SK-N-SH treated with all-trans-retinoic acid at 6 μM for 48 hours (cell line): Measurements from ENCODE around the gene ARRDC5.

Experiments
- ATAC-seq: fragments of 200-7000 bp; cut with Tn5 transposase; 3 replicates; pipeline ENCODE4 v1.9.1; 2020; ENCODE audit warnings: mild to moderate bottlenecking, moderate library complexity
- ARNTL ChIP-seq: fragments of 450-650 bp; formaldehyde crosslinking; IDR thresholded peaks from 2 replicates; pipeline ENCODE4 v1.5.0; 2020; ENCODE audit warnings: low read depth, mild to moderate bottlenecking, moderate library complexity, borderline replicate concordance
- BACH2 ChIP-seq: fragments of 250-450 bp; sonication (Bioruptor Pico); IDR thresholded peaks from 2 replicates; pipeline ENCODE4 v1.9.0; 2021; ENCODE audit warnings: mild to moderate bottlenecking, borderline replicate concordance
- CSDC2 ChIP-seq: fragments of 250-450 bp; sonication (Bioruptor Pico); IDR thresholded peaks from 2 replicates; pipeline ENCODE4 v1.5.0; 2020; ENCODE audit warnings: mild to moderate bottlenecking, moderate library complexity
- ESRRG ChIP-seq: fragments of 250-450 bp; sonication (Bioruptor Pico); IDR thresholded peaks from 2 replicates; pipeline ENCODE4 v1.6.1; 2021; ENCODE audit warnings: mild to moderate bottlenecking
- GLIS3 ChIP-seq: fragments of 250-450 bp; sonication (Bioruptor Pico); IDR thresholded peaks from 2 replicates; pipeline ENCODE4 v1.5.0; 2020; ENCODE audit warnings: mild to moderate bottlenecking, moderate library complexity
- ISL1 ChIP-seq: fragments of 250-450 bp; sonication (Bioruptor Pico); IDR thresholded peaks from 2 replicates; pipeline ENCODE4 v2.1.2; 2022; ENCODE audit warnings: mild to moderate bottlenecking, moderate library complexity
- OSR1 ChIP-seq: fragments of 250-450 bp; sonication (Bioruptor Pico); IDR thresholded peaks from 2 replicates; pipeline ENCODE4 v1.8.0; 2022; ENCODE audit warnings: moderate library complexity, mild to moderate bottlenecking, inconsistent platforms
- PATZ1 ChIP-seq: fragments of 250-450 bp; sonication (Bioruptor Pico); IDR thresholded peaks from 2 replicates; pipeline ENCODE4 v1.8.0; 2020; ENCODE audit warnings: mild to moderate bottlenecking, moderate library complexity, borderline replicate concordance
- POU6F1 ChIP-seq: fragments of 250-450 bp; sonication (Bioruptor Pico); IDR thresholded peaks from 2 replicates; pipeline ENCODE4 v1.8.0; 2021; ENCODE audit warnings: low read depth, mild to moderate bottlenecking, moderate library complexity, borderline replicate concordance
- PPARA ChIP-seq: fragments of 250-450 bp; sonication (Bioruptor Pico); IDR thresholded peaks from 2 replicates; pipeline ENCODE4 v1.5.0; 2020; ENCODE audit warnings: mild to moderate bottlenecking, borderline replicate concordance
- RARB ChIP-seq: fragments of 250-450 bp; sonication (Bioruptor Pico); IDR thresholded peaks from 2 replicates; pipeline ENCODE4 v1.8.0; 2021; ENCODE audit warnings: mild to moderate bottlenecking, moderate library complexity
- SNAI2 ChIP-seq: fragments of 250-450 bp; sonication (Bioruptor Pico); IDR thresholded peaks from 2 replicates; pipeline ENCODE4 v1.5.0; 2020; ENCODE audit warnings: mild to moderate bottlenecking, moderate library complexity
- TCF4 ChIP-seq: fragments of 250-450 bp; sonication (Bioruptor Pico); IDR thresholded peaks from 2 replicates; pipeline ENCODE4 v1.8.0; 2021; ENCODE audit warnings: mild to moderate bottlenecking, moderate library complexity, borderline replicate concordance
- TOX ChIP-seq: fragments of 250-450 bp; sonication (Bioruptor Pico); IDR thresholded peaks from 2 replicates; pipeline ENCODE4 v1.8.0; 2021; ENCODE audit warnings: mild to moderate bottlenecking, moderate library complexity, borderline replicate concordance
- TSHZ2 ChIP-seq: fragments of 250-450 bp; sonication (Bioruptor Pico); IDR thresholded peaks from 2 replicates; pipeline ENCODE4 v1.5.0; 2020; ENCODE audit warnings: mild to moderate bottlenecking, moderate library complexity
- ZC3H10 ChIP-seq: fragments of 250-450 bp; sonication (Bioruptor Pico); IDR thresholded peaks from 2 replicates; pipeline ENCODE4 v1.5.1; 2021; ENCODE audit warnings: mild to moderate bottlenecking, moderate library complexity
- ZFP3 ChIP-seq: fragments of 250-450 bp; sonication (Bioruptor Pico); IDR thresholded peaks from 2 replicates; pipeline ENCODE4 v1.5.0; 2020; ENCODE audit warnings: mild to moderate bottlenecking, moderate library complexity
- ZNF565 ChIP-seq: fragments of 450-650 bp; formaldehyde crosslinking; conservative IDR thresholded peaks from 2 replicates; pipeline ENCODE4 v1.5.0; 2020; ENCODE audit warnings: low read depth, mild to moderate bottlenecking, moderate library complexity
- ZNF70 ChIP-seq: fragments of 450-650 bp; formaldehyde crosslinking; IDR thresholded peaks from 2 replicates; pipeline ENCODE4 v1.5.0; 2020; ENCODE audit warnings: mild to moderate bottlenecking, moderate library complexity
- ZNF8 ChIP-seq: fragments of 450-650 bp; formaldehyde crosslinking; IDR thresholded peaks from 2 replicates; pipeline ENCODE4 v1.5.0; 2020; ENCODE audit warnings: mild to moderate bottlenecking, moderate library complexity
- TF ChIP-seq, protein P1 (sequence below): fragments of 250-450 bp; sonication (Bioruptor Pico); IDR thresholded peaks from 2 replicates; pipeline ENCODE4 v1.5.1; 2021; ENCODE audit warnings: mild to moderate bottlenecking, moderate library complexity

ARRDC5 gene

GRCh38 chr19:4910594-4911281 lies 8.0 kb upstream of the ARRDC5 start:
- TF ChIP-seq ZC3H10 (CRISPR knock-in tag) (no peak), ARNTL (CRISPR knock-in tag) (no peak), ESRRG (CRISPR knock-in tag) (no peak), TSHZ2 (CRISPR knock-in tag) (no peak), BACH2 (CRISPR knock-in tag) (no peak), OSR1 (no peak), ZNF70 (CRISPR knock-in tag) (no peak), PATZ1 (CRISPR knock-in tag) (no peak), SNAI2 (no peak), POU6F1 (no peak), ISL1 (CRISPR knock-in tag) (no peak), RARB (no peak), CSDC2 (no peak), TOX (CRISPR knock-in tag) (no peak), TCF4 (CRISPR knock-in tag) (no peak), GLIS3 (CRISPR knock-in tag) (no peak), ZNF565 (CRISPR knock-in tag) (no peak)
- TF ChIP-seq, protein P1, sequence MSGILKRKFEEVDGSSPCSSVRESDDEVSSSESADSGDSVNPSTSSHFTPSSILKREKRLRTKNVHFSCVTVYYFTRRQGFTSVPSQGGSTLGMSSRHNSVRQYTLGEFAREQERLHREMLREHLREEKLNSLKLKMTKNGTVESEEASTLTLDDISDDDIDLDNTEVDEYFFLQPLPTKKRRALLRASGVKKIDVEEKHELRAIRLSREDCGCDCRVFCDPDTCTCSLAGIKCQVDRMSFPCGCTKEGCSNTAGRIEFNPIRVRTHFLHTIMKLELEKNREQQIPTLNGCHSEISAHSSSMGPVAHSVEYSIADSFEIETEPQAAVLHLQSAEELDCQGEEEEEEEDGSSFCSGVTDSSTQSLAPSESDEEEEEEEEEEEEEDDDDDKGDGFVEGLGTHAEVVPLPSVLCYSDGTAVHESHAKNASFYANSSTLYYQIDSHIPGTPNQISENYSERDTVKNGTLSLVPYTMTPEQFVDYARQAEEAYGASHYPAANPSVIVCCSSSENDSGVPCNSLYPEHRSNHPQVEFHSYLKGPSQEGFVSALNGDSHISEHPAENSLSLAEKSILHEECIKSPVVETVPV (CRISPR knock-in tag), result no peak
- ATAC-seq, result no peak; the same call in 2 of the 3 replicates

- ATAC-seq, result peak; percentile 69
- TF ChIP-seq TSHZ2 (CRISPR knock-in tag), result no peak
- no peak for TF ChIP-seq CSDC2
- TF ChIP-seq ZFP3, result no peak
- no peak for TF ChIP-seq PPARA
- TF ChIP-seq SNAI2, result no peak
- no peak for TF ChIP-seq PATZ1 (CRISPR knock-in tag)
- TF ChIP-seq, protein P1 (CRISPR knock-in tag), result no peak
- TF ChIP-seq ZNF70 (CRISPR knock-in tag), result no peak
- no peak for TF ChIP-seq RARB
- no peak for TF ChIP-seq ARNTL (CRISPR knock-in tag)
- no peak for TF ChIP-seq OSR1
- TF ChIP-seq ISL1 (CRISPR knock-in tag), result no peak
- TF ChIP-seq TCF4 (CRISPR knock-in tag), result no peak
- no peak for TF ChIP-seq ZNF8
- TF ChIP-seq GLIS3 (CRISPR knock-in tag), result no peak
Measured at GRCh38 chr19:4909897-4910593, 7.3 kb upstream of the ARRDC5 start.
